Dedifferentiated amniotic fluid mesenchymal stem cell (primary cell): ENCODE data around the gene MVK.

Experiments used
- DNase-seq: peaks from one replicate; pipeline ENCODE4 v3.0.0-alpha.2; 2016; ENCODE audit errors: extremely low spot score

The MVK gene

GRCh38 chr12:109545826-109546225 is 27.8 kb upstream of the MVK start:
- no peak for DNase-seq

DNA sequence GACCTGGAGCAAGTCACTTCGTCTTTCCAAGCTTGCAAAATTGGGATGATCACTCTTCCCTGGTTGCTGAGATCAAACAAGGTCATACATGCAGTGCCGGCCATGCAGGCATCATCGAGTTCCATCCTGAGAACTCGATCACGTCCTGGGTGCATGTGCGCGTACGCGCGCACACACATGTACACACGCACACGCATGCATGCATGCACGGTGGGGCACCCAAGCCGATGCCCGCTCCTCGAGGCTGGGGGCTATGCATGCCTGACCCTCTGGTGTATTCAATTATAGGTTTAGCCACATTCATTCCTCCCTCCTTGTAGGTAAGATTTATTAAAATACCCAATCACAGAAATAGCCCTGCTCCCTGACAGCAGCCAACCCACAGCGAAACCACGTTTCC is 26.3 kb upstream of the MVK start:
- no peak for DNase-seq

- no peak for DNase-seq
Measured at GRCh38 chr12:109548258-109548657, 25.3 kb upstream of the MVK start.

GRCh38 chr12:109549613-109550270 is 23.9 kb upstream of the MVK start:
- DNase-seq: no peak

GRCh38 chr12:109550281-109550680 is 23.3 kb upstream of the MVK start:
- DNase-seq: no peak

- no peak for DNase-seq
Measured at GRCh38 chr12:109551108-109551507, 22.5 kb upstream of the MVK start.

GRCh38 chr12:109552971-109553370 is 20.6 kb upstream of the MVK start:
- no peak for DNase-seq

DNA sequence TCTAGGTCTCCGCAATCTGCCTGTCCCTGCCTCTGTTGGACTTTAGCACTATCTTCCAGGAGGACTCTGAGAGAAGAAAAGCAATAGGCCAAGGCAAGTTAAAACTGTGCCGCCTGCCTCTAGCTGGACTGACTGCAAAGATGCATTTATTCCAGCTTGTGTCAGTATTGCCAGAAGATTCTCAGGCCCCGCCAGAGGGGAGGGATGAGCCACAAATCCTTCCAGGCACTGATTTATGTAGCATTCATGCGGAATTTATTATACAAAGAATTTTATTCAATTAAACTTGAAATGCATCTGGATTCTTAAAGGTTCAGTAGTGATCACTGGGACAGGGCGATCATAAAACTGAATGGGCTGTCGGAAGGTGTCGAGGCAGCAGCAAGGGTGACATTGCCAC is 20.1 kb upstream of the MVK start:
- DNase-seq: no peak

GRCh38 chr12:109553906-109554500 is 19.6 kb upstream of the MVK start:
- DNase-seq: no peak

GRCh38 chr12:109554761-109555160 is 18.8 kb upstream of the MVK start:
- DNase-seq: no peak

DNA sequence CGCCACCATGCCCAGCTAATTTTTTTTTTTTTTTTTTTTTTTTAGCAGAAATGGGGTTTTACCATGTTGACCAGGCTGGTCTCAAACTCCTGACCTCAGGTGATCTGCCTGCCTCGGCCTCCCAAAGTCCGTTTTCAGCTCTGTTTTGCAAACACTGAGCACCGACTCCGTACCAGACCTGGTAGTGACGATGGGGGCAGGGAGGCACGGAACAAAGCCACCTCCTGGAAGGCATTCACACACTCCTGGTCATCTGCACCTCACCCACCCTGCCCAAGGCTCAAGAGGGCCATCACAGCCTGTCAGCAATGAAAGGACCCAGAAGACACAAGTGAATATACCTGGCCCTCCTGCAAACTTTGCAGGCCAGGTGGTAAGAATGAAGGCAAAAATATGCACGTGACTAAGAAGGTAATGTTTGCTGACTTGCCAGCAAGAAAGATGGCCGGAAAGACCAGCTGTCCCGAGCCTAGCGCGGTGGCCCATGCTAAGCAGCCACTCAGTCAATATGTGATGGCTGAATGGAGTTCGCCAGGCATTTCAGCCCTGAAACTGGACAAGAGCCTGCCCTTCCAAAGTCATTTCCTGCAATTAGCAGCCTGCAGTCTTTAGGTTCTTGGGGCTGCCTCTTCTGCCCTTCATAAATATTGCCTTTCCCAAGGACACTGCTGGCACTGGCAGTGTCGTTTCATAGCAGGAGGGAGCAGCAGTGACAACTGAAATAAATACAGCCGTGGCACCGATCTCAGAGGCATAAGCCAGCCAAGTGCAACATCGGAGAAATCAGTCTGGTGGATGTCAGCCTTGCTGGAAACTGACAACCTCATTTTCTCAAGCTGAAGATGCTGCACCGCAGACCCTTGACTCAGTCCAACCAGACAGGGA is 17.9 kb upstream of the MVK start:
- DNase-seq: no peak

GRCh38 chr12:109557200-109557599 is 16.4 kb upstream of the MVK start:
- no peak for DNase-seq

DNA sequence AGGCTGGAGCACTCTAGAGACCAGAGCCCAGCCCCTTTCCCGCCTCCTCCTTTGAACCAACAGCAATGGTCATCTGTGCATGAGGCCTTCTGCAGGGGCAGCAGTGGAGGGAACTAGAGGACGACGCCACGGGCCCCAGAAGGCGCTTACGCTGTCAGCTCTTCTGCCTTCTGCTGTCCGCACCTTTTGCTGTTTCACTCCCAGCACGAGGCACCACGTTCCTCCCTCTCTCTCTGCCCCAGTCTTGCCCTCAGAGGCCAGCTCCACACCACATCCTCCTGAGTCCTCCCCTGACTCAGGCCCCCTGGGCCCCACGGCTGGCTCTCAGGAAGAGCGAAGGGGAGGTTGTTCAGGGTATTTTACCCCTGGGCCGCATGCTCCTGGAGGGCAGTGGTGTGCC is 15.8 kb upstream of the MVK start:
- no peak for DNase-seq

DNA sequence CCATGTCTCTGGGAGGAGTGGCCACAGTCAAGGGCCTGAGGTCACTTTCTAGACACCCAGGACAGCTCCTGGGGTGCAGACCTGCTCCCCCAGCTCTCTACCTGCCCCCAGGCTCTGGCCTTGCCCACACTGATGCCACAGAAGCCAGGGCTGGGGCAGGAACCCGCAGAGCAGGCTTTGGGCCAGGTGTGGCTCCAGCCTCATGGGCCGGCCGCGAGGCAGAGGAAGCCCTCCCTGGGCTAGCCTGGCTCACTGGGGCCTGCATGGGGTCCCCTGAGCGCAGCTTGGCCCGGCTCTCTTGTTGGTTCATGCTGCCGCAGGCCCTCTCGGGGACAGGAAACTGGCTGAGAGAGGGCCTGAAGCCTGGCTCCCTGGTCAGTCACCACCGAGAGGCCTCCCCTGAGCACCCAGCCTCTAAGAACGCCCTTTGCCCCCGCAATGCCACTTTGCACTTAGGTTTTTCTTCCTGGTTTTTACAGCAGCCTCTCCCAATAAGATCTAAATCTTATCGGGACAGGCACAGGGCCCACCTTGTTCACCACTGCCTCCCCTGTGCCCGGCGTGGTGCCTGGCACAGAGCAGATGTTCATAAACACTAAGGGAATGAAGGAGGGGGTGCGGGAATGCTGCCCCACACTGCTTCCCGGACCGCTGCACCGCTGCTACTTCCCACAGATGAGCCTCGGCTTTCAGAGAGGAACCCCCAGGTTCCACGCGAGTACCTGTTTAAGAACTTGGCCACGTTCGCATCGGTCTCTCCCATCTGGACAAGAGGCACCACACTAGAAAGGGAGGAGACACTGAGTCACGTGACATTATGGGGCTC is 15.0 kb upstream of the MVK start:
- no peak for DNase-seq

DNA sequence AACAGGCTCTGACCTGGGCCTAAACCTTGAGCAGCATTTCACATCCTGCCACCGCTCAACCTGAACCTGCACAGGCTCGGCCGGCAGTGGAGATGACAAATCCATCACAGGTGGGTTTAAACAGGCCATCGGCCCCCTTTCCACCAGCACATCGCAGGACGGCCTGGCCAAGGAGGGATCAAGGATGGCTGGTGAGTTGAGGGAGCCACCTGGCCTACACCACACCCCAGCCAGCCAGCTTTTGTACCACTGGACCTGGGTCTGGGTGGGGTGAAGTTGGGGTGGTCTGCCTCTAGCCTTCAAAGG is 14.4 kb upstream of the MVK start:
- no peak for DNase-seq

GRCh38 chr12:109559601-109560000 is 14.0 kb upstream of the MVK start:
- DNase-seq: no peak

DNA sequence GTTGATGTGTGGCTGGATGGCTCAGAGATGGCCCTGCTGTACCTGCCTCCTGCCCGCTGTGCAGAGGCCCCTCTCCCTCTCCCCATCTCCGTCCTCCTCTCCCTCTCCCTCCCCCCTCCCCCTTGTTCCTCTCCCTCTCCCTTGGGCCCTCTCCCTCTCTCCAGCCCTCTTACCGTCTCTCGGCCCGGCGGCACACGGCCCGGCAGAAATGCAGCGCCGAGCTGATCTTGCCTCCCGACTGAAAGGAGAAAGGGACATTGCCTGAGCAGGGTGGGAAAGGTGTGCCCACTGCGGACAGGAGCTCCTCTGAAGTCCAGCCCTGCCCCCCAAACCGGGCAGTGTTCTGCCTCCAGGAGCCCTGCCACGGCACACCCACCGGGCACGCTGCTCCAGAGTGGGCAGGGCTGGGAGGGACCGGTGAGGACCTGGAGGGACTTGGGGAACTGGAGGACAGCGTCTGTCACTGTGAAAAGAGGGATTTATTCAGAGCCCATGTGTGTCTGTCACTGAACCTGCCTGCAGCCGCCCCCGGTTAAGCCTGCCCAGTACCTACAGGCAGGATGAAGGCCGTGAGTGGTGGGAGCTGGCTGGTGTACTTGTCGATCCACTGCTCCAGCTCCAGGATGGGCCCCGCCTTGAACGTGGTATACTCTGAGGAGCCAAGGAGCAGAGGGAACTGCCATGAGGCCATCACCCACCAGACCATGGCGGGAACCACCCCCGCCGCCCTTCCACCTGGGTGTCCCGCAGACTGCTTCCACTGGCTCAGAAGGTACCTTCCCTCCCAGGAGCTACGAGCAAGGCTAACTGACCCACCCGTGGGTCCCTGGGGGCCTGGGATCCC is 12.5 kb upstream of the MVK start:
- DNase-seq: no peak

DNA sequence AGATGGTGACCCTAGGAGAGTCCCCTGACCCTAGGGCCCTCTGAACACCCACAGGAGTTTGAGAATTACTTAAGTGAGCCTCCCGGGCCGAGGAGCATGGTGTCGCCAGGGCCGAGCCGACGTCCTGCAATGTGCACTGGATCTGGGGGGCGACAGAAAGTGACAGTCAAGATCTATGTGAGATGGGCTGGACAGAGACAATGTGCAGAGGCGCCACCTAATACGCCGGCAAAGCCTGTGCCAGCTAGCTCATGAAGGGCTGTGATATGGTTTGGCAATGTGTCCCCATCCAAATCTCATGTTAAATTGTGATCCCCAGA is 11.9 kb upstream of the MVK start:
- DNase-seq: no peak

DNA sequence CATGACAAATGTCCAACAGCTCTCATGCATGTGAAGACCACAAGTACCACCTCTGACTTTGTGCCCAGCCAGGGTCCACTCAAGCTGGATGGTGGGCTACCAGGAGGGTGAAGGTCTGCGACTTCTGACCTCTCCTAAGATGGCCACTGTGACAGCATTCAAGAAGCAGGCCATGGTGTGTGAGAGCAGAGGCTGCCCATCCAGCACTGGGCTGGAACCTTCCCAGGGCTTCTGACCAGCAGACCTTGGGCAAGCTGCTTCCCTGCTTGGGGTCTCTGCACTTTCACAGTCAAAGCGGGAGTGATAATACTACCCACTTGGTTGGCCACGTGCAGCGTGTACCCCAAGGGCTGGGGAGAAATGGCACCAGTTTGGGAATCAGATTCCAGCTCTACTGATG is 10.7 kb upstream of the MVK start:
- no peak for DNase-seq

DNA sequence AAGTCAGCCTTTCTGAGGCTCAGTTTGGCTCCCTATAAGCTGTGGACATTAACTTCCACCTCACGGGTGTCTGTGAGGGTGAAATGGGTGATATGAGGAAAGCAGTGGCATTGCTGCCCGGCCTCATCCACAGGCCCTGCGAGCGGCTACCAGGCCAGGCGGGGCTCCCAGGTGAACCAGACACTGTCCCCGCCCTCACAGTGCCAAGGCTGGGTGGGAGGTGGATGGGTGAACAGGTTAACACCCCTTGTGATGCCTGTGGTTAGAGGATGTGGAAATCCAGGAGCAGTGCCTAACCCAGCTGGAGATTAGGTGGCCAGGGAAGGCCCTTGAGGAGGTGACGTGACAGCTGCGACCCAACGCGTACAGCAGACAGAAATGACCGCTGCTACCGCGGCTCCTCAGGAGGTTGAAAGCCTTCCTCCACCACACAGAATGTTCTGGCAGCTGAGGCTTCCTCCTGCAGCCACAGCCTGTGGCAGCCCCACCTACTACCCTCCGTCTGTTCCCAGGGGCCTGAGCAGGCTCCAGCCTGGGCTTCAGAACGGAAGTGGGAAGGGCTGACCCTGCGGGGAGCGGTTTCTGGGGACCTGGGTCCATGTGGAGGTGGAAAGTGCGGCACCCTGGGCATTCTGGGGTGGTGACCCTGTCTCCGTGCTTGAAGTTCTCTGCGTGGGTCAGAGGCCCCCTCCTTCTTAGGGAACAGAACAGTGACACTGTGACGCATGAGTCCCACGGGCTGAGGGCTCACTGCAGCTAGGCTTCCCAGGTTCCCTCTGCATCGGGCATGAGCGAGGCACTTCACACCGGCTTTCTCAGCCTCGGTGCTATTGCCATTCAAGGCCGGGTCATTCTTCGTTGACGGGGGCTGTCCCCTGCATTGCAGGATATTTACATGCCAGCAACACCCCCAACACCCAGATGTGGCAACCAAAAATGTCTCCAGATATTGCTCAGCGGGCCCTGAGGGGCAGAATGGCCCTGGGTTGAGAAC is 10.0 kb upstream of the MVK start:
- no peak for DNase-seq
